Adipocyte (in vitro differentiated cells): ENCODE data around the gene GPD1L.

ENCODE experiments used
- DNase-seq: peaks from one replicate; pipeline ENCODE4 v3.0.0-alpha.2; 2015; ENCODE audit warnings: low read depth
- H3K27me3 ChIP-seq: replicated peaks from 2 replicates; pipeline ENCODE4 v1.7.0; 2013; ENCODE audit warnings: mild to moderate bottlenecking, low read length, moderate library complexity; ENCODE audit not compliant: control insufficient read depth, insufficient read depth
- H3K36me3 ChIP-seq: 2 replicates; pipeline ENCODE4 v1.7.0; 2013; ENCODE audit warnings: low read length, mild to moderate bottlenecking, moderate library complexity; ENCODE audit not compliant: control insufficient read depth, insufficient read depth, severe bottlenecking
- H3K4me1 ChIP-seq: 2 replicates; pipeline ENCODE4 v1.7.0; 2013; ENCODE audit warnings: mild to moderate bottlenecking, low read length, moderate library complexity; ENCODE audit not compliant: control insufficient read depth, insufficient read depth
- H3K4me3 ChIP-seq: 2 replicates; pipeline ENCODE4 v1.7.0; 2013; ENCODE audit warnings: mild to moderate bottlenecking, low read length, moderate library complexity
- H3K9ac ChIP-seq: 2 replicates; pipeline ENCODE4 v1.7.0; 2013; ENCODE audit warnings: mild to moderate bottlenecking, low read length, moderate library complexity
- H3K9me3 ChIP-seq: 2 replicates; pipeline ENCODE4 v1.7.0; 2013; ENCODE audit warnings: mild to moderate bottlenecking, low read length, moderate library complexity; ENCODE audit not compliant: control insufficient read depth

GPD1L gene

DNA sequence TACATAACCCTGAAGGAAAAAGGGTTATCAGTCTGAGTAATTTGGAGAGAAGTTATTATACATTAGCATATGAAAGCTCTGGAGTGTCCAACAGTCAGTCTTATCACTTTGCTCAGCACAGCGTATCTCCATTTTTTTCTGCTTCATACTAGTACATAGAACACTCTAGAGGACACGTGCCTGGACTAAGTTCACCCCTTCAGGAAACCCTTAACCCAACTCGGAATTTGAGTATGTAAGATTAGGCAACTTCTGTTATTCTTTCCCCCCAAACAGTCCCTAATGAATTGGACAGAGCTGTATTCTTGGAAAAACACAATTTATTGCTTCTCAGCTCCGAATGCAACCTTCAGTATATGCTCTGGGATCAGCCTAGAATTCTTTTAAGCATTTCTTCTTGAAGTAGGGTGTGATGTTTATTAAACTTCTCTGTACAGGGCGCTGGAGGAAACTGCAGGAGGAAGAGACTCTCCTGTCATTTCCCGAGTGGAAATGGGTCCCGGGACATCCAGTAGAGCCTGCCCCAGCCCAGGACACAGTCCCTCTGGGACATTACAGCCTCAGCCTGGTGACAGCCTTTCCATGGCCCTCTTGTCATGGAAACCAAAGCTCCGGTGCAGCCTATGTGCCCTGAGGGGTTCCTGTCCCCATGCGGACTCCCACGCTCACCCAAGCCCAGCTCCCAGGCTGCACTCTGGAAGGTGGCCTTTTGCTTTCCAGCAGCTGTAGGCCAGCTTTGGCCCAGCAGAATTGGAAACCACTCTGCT, 94.8 kb downstream of the GPD1L start:
- Histone ChIP-seq H3K4me3 (peak overlapping the region; percentile 26), H3K36me3 (no peaks in the 10 kb centered on the region), H3K4me1 (peaks cover 47% of the 10 kb centered on the region), H3K9me3 (no peaks in the 10 kb centered on the region), H3K9ac (peak overlapping the region; percentile 41), H3K27me3 (no peaks in the 10 kb centered on the region)
- DNase-seq, result no peak

GRCh38 chr3:32202496-32202895, 96.1 kb downstream of the GPD1L start:
- no peak overlapping the region for H3K9ac ChIP-seq
- H3K4me3 ChIP-seq, result no peak overlapping the region
- H3K36me3 ChIP-seq, result no peaks in the 10 kb centered on the region
- peak; percentile 42 for DNase-seq
- no peaks in the 10 kb centered on the region for H3K9me3 ChIP-seq
- H3K4me1 ChIP-seq, result peaks cover 47% of the 10 kb centered on the region
- peaks cover 3% of the 10 kb centered on the region for H3K27me3 ChIP-seq

- Histone ChIP-seq H3K27me3 (peaks cover 5% of the 10 kb centered on the region), H3K9me3 (no peaks in the 10 kb centered on the region), H3K4me1 (peaks cover 47% of the 10 kb centered on the region), H3K36me3 (no peaks in the 10 kb centered on the region), H3K4me3 (no peak overlapping the region), H3K9ac (no peak overlapping the region)
- peak; percentile 38 for DNase-seq
Measured at GRCh38 chr3:32203854-32204253, 97.4 kb downstream of the GPD1L start.

- peaks cover 5% of the 10 kb centered on the region for H3K27me3 ChIP-seq
- no peak for DNase-seq
Measured at GRCh38 chr3:32208447-32208846, 102.0 kb downstream of the GPD1L start.

DNA sequence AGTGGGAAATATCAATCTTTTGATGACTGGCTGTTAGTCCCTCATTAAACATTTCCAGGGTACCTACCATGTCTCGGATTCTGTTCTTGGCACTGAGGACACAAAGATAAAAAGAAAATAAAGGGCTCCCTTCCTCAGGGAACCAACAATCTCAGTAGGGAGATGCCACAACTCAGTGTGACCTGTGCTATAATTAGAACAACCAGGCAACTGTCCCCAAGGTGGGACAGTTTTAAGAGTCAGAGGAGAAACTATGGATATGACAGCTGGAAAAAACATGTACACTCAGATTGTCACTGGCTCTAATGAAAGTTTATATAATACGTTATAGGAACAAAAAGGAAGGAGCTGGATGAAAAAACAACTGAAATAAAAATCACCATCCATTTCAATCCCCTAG, 108.8 kb downstream of the GPD1L start:
- H3K4me1 ChIP-seq, result peaks cover 3% of the 10 kb centered on the region
- DNase-seq, result no peak
- H3K9ac ChIP-seq, result no peak overlapping the region
- H3K36me3 ChIP-seq, result no peaks in the 10 kb centered on the region
- H3K27me3 ChIP-seq, result no peaks in the 10 kb centered on the region
- H3K4me3 ChIP-seq, result no peak overlapping the region
- peaks cover 12% of the 10 kb centered on the region for H3K9me3 ChIP-seq

More at GRCh38 chr3:32208447-32208846, 102.0 kb downstream of the GPD1L start:
- no peaks in the 10 kb centered on the region for H3K9me3 ChIP-seq
- no peaks in the 10 kb centered on the region for H3K36me3 ChIP-seq
- no peak overlapping the region for H3K9ac ChIP-seq
- peaks cover 3% of the 10 kb centered on the region for H3K4me1 ChIP-seq
- H3K4me3 ChIP-seq, result no peak overlapping the region

DNA sequence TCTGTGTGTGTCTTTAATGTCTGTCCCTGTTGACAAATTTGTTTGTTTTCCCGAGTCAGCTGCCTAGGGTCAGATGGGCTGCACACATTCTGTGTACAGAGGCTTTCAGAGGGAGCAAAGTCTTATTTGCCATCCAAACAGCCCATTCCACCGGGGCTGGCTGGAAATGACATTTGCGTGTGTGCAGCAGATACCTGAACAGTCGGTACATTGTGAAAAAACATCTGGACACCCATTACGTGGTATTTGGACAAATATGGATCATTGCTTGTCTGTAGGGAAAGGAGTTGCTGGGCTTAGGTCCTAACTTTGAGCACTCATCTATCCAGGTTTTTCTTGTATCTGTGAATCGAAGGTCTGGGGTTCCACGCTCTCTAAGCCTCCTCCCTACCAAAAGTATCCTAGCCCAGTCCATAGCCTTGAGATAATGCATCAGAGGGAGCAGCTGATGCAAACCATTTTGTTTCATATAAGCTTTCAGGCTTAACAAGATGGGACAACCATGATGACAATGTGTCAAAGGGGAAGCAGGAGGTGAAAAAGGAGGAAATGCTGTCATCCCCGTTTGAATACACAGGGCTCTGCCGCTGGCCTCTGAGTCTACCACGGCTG, 109.9 kb downstream of the GPD1L start:
- Histone ChIP-seq H3K27me3 (no peaks in the 10 kb centered on the region), H3K4me3 (no peak overlapping the region), H3K4me1 (peaks cover 3% of the 10 kb centered on the region), H3K9ac (no peak overlapping the region), H3K36me3 (no peaks in the 10 kb centered on the region), H3K9me3 (peaks cover 12% of the 10 kb centered on the region)
- DNase-seq, result no peak

GRCh38 chr3:32217339-32217738, 110.9 kb downstream of the GPD1L start:
- H3K27me3 ChIP-seq, result no peaks in the 10 kb centered on the region
- no peak overlapping the region for H3K4me3 ChIP-seq
- H3K36me3 ChIP-seq, result no peaks in the 10 kb centered on the region
- H3K4me1 ChIP-seq, result peaks cover 3% of the 10 kb centered on the region
- no peak for DNase-seq
- H3K9me3 ChIP-seq, result peaks cover 12% of the 10 kb centered on the region
- H3K9ac ChIP-seq, result no peak overlapping the region
